AML-193 (cell line): ENCODE results near the gene KCNK15.
"Not testable (repeated sequence)": the region's sequence is repeated elsewhere in the genome, so short reads cannot be mapped to it uniquely, and the experiment has no call there.

ENCODE experiments used
- DNase-seq, 2 experiments: peaks; one replicate each; lab custom pipeline; 2025; lab: John Stamatoyannopoulos, UW

KCNK15 gene

DNA sequence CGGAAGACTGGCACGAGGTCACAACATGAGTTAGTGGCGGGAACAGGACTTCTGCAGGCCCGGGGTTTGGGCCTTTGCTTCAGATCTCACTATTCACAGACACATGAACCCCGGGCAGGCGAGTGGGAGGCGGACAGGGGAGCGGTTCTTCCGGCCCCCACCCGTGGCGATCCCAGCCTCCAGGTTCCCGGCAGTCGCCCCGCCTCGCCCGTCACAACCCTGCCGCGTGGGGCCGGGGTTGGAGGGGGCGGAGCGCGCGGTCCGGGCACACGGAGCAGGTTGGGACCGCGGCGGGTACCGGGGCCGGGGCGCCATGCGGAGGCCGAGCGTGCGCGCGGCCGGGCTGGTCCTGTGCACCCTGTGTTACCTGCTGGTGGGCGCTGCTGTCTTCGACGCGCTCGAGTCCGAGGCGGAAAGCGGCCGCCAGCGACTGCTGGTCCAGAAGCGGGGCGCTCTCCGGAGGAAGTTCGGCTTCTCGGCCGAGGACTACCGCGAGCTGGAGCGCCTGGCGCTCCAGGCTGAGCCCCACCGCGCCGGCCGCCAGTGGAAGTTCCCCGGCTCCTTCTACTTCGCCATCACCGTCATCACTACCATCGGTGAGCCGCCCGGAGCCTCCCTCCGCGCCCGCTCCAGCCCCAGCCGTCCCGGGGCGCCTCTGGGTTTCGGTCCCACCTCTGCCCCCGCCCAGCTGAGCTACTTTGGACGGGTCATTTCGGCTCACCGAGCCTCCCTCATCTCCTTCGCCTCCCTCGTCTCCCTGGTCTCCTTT is at the start of gene KCNK15:
Gene KCNK15, plus strand, starts transcription at position 268 of the 769 bp plus-strand sequence. Its CDS starts 46 bp downstream, at position 314.
- no peak for DNase-seq

- no peak for DNase-seq
These were observed 49.4 kb upstream of the KCNK15 start for GRCh38 chr20:44696315-44696714.

- not testable (repeated sequence) for DNase-seq
These were observed 48.6 kb upstream of the KCNK15 start for GRCh38 chr20:44697041-44697440.

GRCh38 chr20:44698351-44698750 is 47.3 kb upstream of the KCNK15 start:
- DNase-seq, result no peak

DNA sequence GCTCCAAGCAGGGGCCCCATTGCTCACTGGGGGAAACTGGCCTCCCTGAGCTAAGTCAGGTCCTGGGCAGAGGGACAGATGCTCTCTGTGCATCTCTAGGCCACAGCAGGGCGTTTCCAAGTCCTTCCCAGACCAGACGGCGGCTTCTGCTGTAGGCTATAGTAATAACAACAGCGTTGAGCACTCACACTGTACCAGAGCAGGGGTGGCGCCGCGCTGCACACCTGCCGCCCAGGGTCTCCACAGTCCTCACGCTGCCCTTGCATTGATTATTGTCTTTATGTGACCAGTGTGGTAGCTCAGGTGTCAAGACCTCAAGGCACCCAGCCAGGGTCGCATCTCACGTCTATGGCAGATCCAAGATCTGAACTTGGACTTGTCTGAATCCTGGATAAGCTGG is 45.4 kb upstream of the KCNK15 start:
- no peak for DNase-seq

- no peak for DNase-seq
These were observed 44.4 kb upstream of the KCNK15 start for GRCh38 chr20:44701118-44701857.

DNA sequence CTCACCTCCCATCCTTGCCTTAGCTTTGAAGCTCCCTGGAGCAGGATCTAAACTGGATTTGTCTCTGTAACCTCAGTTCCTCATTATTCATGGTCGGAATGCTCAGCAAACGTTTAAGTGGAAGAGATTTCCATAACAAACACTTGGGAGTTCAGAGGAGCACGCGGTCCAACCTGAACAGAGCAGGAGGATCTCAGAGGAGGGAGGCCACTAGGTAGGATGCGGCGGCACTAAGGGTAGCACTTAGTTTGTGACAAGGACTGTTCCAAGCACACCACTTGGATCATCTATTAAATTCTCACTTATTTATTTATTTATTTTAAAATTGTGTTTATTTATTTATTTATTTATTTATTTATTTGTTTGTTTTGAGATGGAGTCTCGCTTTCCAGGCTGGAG is 43.8 kb upstream of the KCNK15 start:
- no peak for DNase-seq

DNA sequence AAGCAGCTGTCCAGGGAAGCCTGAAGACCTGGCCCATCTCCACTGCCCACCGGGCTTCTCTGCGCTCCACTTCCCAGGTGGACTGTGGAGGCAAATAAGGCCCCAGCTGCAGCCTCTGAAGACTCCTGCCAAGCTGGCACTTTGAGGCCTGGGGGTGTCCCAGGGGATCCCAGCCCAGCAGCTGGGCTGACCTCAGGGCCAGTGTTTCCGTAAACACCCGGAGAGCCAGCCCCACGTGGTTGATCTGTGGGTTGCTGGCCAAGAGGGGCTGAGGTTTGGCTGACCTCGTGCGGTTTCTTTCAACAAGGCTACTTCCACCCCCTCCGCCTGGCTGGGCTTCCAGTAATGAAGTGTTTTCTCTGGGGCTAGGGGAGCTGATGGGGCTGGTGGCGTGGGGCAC is 42.9 kb upstream of the KCNK15 start:
- DNase-seq, result no peak

- DNase-seq, result no peak
These were observed 42.3 kb upstream of the KCNK15 start for GRCh38 chr20:44703183-44703925.

GRCh38 chr20:44703956-44704488 is 41.6 kb upstream of the KCNK15 start:
- no peak for DNase-seq

- DNase-seq, result no peak
These were observed 41.1 kb upstream of the KCNK15 start for GRCh38 chr20:44704551-44704971.

DNA sequence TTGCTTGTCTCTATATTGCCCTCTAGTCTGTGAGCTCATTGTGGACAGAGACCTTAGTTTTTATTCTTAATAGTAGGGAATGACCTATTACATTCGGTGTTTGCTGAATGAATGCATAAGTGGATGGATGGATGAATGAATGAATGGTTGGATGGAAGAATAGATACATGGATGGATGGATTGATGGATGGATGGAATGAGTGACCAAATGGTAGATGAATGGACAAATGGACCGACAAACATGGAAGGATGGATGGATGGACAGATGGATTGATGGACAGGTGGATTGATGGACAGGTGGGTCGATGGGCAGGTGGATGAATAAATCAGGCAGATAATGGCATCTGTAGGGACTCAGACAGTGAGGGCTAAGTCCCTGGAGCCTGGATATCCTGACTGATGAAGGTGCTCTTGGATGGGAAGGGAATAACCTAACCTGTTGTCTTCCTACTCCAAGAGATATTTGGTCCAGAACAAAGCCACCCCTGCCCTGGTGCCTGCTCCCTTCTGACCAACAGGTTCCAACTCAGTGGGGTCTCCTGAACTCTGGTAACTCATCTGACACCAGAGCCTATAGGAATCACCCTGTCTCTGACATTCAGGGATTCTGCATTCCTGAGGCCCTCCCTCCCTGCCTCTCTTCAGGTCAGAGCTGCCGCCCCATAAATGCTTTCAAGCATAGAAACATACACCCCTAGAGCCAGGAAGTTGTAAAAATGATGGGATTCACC is 40.1 kb upstream of the KCNK15 start:
- no peak for DNase-seq

- no peak for DNase-seq
These were observed 39.2 kb upstream of the KCNK15 start for GRCh38 chr20:44706301-44707017.

DNA sequence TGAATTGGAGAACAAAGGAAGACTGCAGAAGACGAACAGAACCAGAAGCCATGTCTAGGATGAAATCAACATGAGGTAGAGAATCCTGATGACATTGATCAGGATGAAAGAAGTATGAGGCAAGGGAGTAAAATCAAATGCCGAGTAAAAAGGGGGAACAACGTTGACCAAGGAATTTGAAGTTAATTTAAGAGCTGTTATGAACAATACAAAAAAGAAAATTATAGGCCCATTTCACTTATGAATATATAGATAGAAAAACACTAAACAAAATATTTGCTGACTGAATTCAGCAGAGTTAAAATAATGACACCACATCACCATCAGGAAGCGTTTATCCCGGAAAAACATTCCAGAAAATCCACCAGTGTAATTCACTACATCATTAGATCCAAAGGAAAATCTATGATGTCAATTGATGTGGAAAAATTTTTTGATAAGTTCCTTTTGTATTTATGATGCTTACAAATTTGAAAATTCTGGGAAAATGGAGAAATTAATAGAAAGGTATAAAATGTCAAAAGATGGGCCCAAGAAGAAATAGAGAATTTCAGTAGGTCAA is 38.6 kb upstream of the KCNK15 start:
- no peak for DNase-seq

DNA sequence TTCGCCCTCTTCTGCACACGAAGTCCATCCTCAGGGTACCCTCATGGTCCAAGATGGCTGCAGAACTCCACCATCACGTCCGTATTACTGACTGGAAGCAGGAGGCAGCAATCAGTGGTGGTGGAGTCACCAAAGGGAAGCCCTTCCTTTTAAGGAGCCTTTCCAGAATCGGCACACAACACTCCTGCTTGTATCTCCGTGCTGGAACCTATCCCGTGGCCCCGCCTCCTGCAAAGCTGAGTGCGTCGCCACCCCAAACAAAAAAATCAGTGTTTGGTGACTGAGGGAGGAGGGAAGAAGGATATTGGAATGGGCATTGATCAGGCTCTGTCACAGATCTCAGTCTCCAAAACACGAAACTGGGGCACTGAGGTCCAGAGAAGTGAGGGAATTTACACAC is 36.3 kb upstream of the KCNK15 start:
- no peak for DNase-seq

- DNase-seq, result no peak
These were observed 35.9 kb upstream of the KCNK15 start for GRCh38 chr20:44709797-44710196.

DNA sequence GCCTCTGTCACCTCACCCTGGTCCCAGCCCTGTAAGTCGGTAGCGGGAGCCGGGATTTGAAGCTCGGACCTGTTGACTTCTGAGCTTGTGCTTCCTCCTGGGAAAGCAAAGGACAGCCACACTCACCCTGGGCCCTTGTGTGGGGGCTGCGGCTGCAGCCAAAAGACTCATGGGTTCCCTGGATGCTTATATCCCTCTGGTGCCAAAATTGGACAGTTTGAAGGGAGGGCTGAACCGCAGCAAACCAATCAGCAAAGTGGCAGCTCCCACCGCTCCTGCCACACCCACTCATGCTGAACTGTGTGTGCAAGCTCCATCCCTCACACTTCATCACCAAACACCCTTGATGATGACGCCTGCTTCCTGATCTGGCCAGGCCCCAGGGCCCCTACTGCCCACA is 34.4 kb upstream of the KCNK15 start:
- no peak for DNase-seq

DNA sequence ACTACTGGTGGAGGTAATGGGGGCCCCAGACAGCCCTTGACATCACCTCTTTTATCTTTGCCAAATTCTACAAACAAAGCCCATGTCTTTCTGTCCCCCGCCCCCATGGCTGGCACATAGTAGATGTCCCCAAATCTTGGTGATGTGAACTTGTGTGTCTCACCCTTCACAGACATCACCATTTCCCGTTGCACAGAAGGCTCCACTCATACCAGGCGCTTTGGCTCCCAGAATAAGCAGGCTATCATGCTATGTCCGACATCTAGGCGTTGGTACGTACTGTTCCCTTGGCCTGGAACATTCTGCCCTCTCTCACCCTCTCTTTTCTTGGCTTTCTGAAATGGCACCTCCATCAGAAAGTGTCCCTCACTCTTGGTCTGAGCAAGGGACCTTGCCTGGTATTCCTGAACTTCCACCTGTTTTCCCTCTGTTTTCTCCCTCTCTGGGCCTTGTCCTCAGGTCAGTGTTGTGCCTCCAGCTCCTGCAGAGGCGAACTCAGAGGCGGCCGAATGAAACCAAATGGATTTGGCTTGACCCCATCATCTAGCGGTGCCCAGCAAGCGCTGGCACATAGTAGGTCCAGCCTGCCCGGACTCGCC is 31.5 kb upstream of the KCNK15 start:
- no peak for DNase-seq

DNA sequence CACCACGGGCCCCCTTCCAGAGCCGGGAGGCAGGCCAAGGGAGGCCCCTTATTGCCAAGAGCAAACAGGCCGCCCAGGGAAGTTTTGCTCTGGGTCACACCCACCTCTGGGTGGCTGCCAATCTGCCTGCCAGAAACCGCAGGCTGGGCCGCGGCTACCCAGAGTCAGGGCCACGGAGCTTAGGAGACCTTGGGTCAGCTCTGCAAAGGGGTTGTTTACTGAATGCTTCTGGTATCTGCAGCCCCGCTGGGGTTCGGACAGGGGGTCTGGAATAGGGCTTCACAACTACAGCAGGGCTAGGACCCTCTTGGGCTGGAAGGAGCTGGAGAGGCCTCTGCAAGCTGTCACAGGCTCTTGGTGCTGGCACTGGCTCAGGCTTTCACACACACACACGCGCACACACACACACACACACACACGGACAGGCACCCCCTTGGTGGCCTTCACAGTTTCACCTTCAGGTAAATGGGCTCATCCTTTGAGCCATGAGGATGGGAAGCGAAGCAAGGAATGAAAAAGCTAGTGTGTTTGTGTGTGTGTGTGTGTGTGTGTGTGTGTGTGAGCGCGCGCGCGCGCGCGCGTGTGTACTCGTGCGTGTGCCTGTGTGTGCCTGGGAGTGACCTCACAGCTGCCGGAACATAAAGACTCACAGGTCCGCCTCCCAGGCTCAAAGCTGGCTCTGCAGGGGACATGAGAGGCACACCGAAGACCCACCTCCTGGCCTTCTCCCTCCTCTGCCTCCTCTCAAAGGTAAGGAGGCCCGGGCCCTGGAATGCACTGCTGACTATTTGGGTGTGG is 30.8 kb upstream of the KCNK15 start, which contains the start of gene CCN5:
Gene CCN5, plus strand, starts transcription at position 669 of the 798 bp plus-strand sequence. Its CDS starts 22 bp downstream, at position 691.
- DNase-seq, result no peak
